A172 (cell line): ENCODE measurements around the gene CDCA8. TPM values are rescaled to one million over a fixed set of nuclear protein-coding genes. Genes with fewer than 3 reads are reported as not detected.

Experiments used
- DNase-seq: peaks from one replicate; pipeline ENCODE4 v3.0.0-alpha.2; 2015; ENCODE audit warnings: low spot score
- total RNA-seq: library from RNA; depleted of rRNA; stranded (reverse); fragments of >200 nt; shearing (Covaris generic); gene quantifications from 2 replicates; pipeline ENCODE4 v1.2.3, GENCODE V29; 2014

CDCA8 gene
- total RNA-seq, 1 experiment from 2014 or later = 22.5 TPM

DNA sequence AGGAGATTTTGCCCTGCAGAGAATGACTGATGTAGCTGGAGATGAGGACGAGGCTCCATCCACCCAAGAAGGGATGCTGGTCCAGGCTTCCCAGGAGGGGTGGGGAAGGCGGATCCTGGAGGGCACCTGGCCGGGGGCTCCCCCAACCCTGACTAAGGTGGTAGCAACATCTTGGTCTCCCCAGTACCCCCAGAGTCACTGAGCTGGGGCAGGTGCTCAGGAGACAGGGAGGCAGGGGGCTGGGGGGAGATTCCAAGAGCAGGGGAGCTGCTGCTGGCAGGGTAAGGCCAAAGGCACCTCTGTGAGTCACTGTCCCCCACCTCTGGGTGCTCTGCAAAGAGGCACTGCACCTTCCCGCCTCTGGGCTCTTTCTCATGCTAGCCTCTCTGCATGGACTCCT lies 24.0 kb downstream of the CDCA8 start:
- no peak for DNase-seq

DNA sequence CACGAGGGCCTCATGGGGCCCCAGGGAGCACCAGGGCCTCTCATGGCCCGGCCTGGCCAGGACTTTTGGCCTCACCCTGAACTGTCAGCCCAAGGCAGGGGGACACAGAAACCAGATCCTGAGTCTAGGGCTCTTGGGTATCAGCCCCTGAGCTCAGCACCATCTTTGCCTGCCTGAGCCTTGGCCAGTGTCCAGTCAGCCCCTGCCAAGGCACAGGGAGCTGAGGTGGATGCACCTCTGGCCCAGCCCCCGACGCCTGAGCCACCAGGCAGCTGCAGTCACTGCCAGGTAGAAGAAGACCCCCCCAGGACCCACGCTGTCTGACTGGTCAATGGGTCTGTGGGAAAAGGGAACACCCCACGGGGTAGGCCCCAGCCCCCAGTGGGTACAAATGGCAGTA lies 25.3 kb downstream of the CDCA8 start:
- DNase-seq = no peak

DNA sequence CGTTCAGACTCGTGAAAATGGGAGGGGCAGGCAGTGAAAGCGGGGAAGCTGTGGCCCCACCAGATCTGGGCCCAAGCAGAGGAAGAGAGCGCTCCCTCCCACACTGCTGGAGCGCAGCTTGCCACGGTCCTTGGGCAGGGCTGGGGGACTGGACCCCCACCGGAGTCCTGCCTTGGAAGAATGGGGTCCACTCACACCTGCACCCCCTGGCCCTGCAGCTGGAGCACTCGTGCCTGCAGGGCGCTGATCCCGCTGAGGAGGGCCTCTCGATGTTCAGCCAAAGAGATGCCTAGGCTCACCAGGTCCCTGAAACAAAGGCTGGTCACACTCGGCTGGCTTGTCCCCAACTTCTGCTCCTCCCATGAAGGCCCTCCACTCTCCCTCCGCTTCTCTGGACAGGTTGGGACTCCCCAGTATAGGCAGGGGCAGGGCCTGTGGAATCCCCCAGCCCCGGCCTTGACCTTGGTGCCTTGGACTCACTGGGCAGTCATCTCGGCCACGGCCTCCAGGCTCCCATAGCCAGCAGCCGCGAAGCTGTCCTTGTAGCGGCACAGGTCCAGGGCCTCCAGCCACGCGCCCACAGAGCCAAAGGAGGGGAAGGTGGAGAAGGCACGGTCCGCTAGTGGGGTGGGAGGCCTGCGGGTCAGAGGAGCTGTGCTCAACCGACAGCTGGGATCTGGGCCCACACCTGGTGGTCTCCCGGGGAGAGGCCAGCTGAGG lies 26.0 kb downstream of the CDCA8 start:
- DNase-seq = no peak

DNA sequence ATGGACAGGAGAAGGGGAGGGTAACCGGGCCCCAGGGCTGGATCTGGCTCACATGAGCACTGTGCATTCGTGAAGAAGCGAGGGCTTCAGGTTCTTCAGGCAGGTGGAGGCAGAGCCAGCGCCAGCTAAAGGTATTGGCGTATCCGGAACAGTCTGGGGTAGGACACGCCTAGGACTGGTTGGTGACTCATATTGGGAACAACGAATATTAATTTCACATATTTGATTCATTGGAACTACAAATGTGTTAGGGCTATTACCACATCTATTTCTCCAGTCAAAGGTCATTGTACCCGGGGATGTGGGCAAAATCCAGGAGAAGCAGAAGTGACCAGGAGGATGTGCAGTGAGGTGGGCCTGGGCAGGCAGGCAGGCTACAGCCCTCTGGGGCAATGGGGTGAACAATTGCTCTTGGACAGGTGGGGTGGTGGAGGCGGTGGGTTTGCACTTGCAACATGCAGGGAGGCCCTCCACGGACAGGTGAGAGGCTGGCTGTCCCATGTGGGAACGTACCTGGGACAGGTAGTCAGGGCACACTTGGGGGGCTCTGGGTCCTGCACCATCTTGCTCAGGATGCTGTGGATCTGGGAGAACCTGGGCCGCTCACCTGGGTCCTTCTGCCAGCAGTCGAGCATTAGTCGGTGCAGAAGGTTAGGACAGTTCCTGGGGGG lies 26.7 kb downstream of the CDCA8 start:
- DNase-seq = no peak

DNA sequence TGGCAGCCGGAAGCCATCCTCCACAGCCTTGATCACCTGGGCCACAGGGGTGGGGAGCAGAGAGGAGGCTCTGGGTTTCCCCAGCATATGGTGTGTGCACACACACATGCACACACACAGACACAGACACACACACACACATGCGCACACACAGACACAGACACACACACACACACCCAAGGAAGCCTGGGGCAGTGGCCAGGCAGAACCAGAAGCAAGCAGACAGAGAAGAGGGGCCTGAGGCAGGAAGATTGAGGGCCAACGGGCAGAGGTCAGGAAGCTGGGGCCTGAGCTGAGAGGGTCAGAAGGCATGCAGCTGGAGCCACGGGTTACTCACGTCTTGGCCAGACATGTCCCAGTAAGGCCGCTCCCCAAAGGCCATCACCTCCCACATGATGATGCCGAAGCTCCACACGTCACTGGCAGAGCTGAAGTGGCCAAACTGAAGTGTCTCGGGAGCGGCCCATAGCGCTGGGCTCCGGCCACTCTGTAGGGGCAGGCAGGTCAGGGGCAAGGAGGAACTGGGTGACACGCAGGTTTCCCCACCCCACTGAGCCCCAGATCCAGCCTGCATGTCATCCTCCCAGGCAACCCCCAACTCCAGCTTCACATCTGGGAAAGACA lies 27.4 kb downstream of the CDCA8 start:
- DNase-seq = no peak

DNA sequence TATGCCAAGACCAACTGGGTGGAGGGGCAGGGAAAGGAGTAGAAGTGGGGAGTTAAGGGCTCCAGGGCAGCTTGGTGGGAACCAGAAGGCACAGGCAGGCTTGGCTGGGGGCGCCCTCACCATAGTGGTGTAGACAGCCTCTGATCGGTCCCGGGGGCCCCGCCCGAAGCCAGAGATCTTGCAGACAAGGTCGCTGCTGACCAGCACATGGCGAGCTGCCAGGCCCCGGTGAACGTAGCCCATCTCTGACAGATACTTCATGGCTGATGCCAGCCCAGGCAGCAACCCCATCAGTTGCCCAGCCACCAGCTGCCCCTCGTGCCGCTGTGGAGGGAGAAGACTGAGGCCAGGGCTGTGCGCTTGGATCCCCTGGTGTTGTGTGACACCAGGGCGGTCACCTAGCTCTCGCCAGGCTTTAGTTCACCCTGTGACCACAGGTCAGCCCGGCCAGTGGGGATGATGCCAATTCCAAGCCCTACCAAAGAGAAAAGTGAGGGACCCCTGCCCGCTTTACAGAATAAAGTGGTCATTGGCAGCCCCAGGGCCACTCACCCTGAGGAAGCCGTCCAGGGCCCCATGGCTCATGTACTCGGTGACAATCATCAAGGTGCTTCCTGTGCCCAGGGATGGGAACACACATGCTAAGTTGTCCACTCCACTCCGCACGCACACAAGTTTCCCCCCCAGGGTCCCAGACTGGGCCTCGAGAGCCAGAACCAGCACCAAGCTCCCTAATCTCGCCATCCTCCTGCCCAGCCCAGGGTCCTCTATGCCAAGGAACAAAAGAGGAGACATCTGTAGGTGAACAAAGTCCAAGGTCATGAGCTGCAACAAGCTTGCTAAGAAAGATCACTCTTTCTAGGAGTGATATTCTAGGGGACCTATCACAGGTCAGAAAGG lies 28.2 kb downstream of the CDCA8 start:
- DNase-seq = no peak

DNA sequence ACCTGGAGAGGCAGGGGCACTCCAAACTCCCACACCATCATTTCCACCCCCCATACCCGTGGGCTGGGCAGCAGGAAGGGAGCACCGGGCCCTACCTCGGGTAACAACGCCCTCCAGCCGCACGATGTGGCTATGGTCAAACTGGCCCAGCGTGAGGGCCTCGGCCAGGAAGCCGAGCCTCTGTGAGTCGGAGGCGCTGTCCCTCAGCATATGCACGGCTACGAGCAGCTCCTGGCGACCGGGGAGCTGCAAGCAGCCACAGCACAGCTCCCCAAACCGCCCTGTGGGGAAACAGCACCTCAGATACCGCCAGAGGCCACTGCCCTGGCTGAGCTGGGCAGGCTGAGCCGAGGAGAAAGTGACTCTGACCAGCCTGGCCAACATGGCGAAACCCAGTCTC lies 29.2 kb downstream of the CDCA8 start:
- no peak for DNase-seq

DNA sequence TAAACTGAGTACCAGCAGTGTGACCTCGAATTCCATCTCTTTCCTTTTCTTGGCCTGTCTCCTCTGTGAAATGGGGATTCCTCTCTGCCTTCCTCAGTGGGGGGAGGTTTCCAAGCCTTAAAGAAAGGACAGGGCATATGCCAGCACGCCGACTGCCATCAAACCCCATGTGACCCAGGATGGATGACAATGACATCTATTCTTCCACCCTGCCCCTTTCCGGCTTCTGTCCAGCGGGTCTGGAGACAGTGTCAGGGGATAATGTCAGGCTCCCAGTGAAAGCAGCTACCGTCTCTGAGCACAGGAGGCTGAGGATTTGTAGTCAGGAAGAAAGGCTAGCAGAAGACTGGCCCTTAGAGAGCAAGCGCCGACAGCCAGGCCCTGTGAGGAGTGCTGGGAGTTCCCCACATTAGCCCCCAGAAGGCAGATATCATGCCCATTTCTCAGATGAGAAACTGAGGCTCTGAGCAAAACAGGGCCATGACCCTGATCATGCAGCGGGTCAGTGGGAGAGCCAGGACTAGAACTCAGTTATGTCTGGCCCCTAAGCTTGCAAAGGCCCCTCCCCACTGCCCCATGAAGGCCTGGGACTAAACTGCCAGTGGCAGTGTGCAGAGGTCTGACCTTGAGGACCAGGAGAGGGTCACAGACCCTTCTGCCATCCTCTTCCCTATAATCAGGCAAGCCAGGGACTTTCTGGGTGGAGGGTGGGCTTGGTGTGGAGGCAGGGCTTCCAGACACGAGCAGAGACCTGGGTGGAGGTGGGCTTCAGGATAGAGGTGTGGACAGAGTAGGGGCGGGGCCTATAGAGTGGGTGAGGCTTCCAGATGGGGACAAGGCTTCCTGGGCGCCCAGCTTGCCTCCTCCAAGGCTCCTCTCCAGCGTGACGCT lies 30.1 kb downstream of the CDCA8 start:
- no peak for DNase-seq

DNA sequence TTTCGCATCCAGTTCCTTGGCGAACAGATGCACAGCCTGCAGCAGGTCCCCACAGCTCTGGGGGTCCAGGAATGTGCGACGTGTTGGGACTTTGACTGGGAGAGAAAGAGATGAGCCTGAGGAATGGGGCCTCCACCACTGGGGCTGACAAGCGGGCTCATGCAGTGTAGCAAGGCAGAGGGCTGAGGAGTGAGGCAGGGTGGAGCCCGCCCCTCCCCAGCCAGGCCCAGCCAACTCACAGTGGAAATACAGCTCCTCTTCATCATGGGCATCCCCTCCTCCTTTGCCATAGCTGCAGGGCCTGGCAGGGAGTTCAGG lies 30.7 kb downstream of the CDCA8 start:
- DNase-seq = no peak

DNA sequence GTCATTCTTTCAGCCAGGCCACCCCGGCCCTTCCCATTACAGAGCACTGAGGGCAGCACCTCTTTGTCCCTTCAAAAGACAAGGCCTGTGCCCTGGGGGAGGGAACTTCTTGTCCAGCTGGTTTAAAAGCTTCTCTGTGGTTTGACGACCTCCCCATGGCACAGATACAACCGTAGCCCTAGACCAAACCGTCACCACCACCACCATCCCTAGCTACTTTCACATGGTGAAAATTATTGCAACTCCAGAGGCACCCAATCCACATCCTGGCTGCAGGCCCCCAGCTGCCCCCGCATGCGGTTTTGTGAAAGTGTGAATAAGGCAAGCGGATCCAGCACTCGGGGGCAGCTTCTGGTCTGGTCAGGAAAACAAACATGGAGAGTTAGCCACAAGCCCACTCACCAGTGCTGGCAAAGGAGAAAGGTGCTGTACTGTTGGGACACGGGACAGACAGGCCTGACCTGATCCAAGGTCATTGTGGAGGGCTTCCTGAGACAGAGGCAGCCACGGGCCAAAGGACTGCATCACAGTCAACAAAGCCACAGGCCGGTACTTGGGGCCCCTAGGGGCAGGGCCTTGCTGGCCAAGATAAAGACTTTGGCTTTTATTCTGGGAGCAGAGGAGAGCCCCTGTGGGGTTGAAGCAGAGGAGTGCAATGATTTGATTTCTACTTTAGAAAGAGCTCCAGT lies 31.2 kb downstream of the CDCA8 start:
- no peak for DNase-seq

DNA sequence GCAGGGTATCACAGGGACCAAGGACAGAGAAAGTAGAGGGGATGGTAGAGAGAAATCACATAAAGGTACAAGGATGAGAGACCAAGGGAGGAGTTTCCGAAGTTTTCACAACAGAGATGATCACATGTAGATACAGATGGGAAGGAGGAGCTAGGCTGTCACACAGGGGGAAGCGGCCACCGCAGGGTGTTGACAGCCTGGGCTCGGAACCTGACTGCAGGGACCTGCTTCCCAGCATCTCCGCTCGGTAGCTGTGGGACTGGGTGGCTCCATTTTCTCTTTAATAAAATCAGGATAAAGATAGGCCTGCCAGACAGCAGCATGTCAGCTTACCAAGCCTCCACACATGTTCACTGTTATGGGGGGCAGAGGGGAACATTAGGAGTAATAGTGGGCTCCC lies 32.3 kb downstream of the CDCA8 start:
- no peak for DNase-seq

DNA sequence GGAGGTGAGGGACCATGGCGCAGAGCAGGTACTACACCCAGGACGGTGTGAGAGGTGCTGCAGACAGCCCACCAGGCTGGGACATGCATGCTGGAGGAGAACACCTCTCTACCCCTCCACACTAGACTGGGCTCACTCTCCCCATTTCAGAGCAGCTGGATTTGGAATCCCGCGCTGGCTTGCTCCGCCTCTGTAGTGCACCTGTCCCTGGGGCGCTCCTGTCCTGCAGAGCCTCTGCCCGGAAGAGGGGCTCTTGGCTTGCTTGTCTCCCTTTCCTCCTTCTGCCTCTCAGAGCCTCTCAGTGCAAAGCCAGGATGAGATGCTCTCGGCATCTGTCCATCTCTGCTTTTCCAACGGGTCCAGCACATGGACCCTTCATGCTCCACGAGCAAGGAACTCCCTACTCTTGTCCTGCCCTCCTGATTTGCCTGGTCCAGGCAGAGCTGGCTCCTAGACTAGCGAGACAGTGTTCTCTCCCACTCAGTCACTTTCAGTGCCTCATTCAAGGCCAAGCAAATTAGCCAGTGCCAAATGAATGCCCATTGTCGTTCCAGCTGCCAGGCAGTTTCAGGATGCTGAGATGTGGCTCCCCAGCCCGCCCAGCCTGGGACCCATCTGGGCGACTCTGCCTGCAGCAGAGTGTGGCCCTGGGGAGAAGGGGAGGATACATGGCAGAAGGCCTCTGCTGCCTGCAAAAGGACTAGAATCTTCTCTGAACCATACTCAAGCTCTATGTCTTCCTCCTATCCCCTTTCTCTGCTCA lies 33.7 kb downstream of the CDCA8 start:
- DNase-seq = no peak

DNA sequence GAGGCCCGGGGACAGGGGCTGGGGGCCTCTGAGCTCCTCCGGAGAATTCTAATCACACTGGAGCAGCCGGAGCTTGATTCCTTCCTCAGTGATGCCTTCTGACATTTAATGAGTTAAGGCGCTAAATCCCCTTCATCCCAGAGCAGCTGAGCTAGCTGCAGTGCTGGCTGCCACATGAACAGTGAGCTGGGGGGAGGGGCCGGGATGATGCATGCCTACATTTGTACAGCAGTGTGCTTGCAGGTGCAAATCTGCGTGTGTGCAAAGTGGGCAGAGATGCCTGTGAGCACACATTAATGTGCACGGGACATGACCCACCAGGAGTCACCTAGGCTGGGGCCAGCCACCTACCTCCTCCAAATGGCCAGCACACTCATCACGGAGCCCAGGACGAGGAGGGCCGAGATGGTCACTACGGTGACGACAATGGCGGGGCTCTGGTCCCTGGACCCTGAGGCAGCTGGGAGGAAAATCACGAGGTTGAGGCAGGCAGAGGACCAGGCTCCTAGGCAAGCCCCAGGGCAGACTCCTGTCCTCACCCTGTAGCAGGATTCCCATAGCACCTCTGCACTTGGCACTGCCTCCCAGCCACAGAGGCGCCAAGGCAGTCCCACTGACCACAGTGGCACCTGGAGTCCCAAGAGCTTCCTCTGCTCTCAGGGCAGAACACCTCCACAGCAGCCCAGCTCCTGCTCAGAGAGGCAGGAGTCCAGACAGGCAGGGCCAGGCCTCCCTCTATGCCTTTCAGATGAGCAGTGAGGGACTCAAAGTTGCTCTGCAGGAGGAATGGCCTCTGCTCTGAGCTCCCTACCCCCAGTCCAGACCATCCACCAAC lies 34.7 kb downstream of the CDCA8 start:
- DNase-seq = no peak

DNA sequence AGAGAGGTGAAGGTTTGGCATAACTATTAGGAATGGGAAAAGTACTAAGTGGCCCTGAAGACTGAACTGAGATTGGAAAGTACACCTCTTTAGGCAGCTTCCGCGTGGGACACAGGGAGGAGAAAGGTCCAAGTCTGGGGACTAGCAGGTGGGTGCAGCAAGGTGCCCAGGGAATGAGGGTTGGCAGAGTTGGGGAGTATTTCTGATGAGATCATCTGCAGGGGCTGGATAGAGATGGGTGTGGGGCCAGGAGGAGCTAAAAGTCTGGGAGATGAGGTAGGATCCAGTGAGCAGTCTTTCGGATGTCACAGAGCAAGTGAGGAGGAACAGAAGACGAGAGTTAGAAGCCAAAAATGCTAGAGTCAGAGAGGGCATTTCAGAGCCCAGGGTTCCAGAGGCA lies 36.1 kb downstream of the CDCA8 start:
- no peak for DNase-seq

DNA sequence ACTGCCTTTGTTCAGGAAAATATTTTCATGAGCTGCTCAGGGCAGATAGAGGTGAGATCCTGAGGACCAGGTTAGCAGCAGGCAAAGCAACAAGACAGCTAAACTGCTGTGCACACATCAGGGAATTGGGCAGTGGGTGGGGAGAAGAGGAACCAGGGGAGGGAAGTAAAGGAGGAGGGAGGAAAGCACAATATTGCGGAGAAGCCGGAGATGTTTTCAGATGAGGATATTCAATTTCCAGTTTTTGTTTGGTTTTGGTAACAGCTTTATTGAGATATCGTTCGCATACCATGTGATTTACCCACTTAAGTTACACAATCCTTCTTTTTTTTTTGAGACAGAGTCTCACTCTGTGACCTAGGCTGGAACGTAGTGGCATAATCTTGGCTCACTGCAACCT lies 38.1 kb downstream of the CDCA8 start:
- DNase-seq = no peak

DNA sequence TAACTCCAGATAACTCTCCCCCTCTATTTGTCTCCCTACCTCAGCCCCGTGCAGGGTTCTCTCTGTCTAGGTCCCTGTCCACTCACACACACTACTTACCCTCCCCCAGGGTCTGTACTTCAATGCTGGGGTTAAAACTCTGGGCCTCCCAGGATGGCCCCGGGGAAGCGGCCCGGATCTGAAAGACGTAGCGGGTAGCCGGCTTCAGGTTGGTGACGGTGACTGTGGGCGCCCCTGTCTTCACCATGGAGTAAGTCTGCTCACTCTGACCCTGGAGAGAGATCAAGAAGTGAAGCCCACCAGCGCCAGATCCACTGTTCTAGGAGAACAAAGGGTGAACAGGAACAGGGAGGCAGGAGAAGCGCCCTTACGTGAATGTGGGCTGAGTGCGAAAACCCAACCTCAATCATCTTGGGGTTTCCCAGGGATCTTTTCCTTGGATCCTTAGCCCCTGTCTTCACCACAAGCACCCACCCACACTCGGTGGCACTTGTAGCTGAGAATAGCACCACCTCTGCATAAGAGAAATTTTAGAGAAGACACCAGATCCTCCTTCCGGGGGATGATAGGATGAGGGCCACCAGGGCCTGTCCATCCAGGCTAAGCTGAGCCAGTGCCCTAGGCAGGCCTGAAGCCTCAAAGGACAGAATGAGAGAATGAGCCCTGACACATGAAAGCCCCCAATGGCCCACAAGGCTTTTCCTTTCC lies 39.1 kb downstream of the CDCA8 start:
- no peak for DNase-seq

DNA sequence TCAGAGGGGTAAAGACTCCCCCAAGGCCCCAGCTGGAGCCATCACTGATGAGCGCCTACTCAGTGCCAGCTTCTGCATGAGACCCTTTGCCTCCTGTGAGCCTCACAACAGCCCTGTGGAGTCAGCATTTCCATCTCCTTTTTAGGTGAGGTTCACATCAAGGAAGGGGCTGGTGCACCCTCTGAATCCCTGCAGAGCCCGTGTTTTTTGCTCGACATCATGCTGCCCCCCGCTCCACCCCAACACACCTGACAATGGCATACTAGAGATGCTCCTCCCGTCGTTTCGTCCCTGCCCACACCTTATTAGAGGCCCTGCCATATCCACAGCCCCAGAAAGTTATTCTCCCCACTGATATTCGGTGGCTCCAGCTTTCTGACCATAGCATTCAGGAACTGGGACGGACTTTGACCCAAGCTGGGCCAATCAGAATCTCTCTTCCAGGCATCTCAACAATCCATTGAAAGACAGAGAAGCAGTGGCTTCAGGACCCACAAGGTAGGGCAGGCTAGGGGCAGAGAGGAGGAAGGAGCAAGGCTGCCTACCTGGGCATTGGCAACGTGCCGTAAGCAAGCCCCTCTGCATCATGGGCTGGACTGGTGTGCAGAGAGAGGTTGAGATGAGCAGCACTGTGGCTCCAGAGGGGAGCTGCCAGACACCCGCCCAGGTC lies 39.9 kb downstream of the CDCA8 start:
- no peak for DNase-seq
